Measurements from ENCODE around the gene MEGF8.

The MEGF8 gene

GRCh38 chr19:42389899-42390298, 64.5 kb downstream of the MEGF8 start, which contains the start of gene CNFN:
Gene CNFN (minus strand): TSS chr19:42390297. CDS start chr19:42389037, 1,260 bp downstream.
- DNase-seq (ENCODE audit: low spot score in 2 of 2) (no peak), ATAC-seq (no peak)
- no peaks in the 10 kb centered on the region for H3K36me3 Mint-ChIP-seq
- H3K9me3 Mint-ChIP-seq = no peaks in the 10 kb centered on the region
- peaks cover 12% of the 10 kb centered on the region for H3K4me1 Mint-ChIP-seq
- H3K4me3 Mint-ChIP-seq = no peak within 1 kb of the TSS
- H3K27ac Mint-ChIP-seq = no peak within 1 kb of the TSS

GRCh38 chr19:42392165-42392564, 66.7 kb downstream of the MEGF8 start:
- DNase-seq (ENCODE audit: low spot score in 2 of 2) = no peak
- Mint-ChIP-seq H3K4me1 (peaks cover 18% of the 10 kb centered on the region), H3K36me3 (peaks cover 5% of the 10 kb centered on the region), H3K27ac (no peak overlapping the region), H3K4me3 (no peak overlapping the region), H3K9me3 (no peaks in the 10 kb centered on the region)
- no peak for ATAC-seq

GRCh38 chr19:42394751-42395150, 69.3 kb downstream of the MEGF8 start:
- DNase-seq (ENCODE audit: low spot score in 2 of 2) (no peak), ATAC-seq (no peak)
- peaks cover 13% of the 10 kb centered on the region for H3K36me3 Mint-ChIP-seq
- H3K4me1 Mint-ChIP-seq = peaks cover 36% of the 10 kb centered on the region
- H3K4me3 Mint-ChIP-seq = no peak overlapping the region
- no peaks in the 10 kb centered on the region for H3K9me3 Mint-ChIP-seq
- H3K27ac Mint-ChIP-seq = no peak overlapping the region

- peaks cover 13% of the 10 kb centered on the region for H3K36me3 Mint-ChIP-seq
- H3K9me3 Mint-ChIP-seq = no peaks in the 10 kb centered on the region
- peak overlapping the region; percentile 99 for H3K27ac Mint-ChIP-seq
- peak overlapping the region; percentile 85 for H3K4me3 Mint-ChIP-seq
- DNase-seq (ENCODE audit: low spot score in 2 of 2) = peak; percentile 99 to 100
- peaks cover 48% of the 10 kb centered on the region for H3K4me1 Mint-ChIP-seq
- peak; percentile 98 for ATAC-seq
Measured at GRCh38 chr19:42396381-42397262, 71.2 kb downstream of the MEGF8 start.

- Mint-ChIP-seq H3K4me1 (peaks cover 57% of the 10 kb centered on the region), H3K36me3 (peaks cover 21% of the 10 kb centered on the region), H3K27ac (peak overlapping the region; percentile 99), H3K4me3 (peak overlapping the region; percentile 85), H3K9me3 (no peaks in the 10 kb centered on the region)
- no peak for DNase-seq (ENCODE audit: low spot score in 2 of 2)
- ATAC-seq = no peak
Measured at GRCh38 chr19:42397263-42398166, 72.1 kb downstream of the MEGF8 start.

- H3K4me3 Mint-ChIP-seq = peak overlapping the region; percentile 4
- ATAC-seq = no peak
- H3K4me1 Mint-ChIP-seq = peaks cover 62% of the 10 kb centered on the region
- H3K36me3 Mint-ChIP-seq = peaks cover 45% of the 10 kb centered on the region
- no peaks in the 10 kb centered on the region for H3K9me3 Mint-ChIP-seq
- peak overlapping the region; percentile 87 for H3K27ac Mint-ChIP-seq
- DNase-seq (ENCODE audit: low spot score in 2 of 2) = no peak
Measured at GRCh38 chr19:42400404-42400803, 75.0 kb downstream of the MEGF8 start.

- Mint-ChIP-seq H3K36me3 (peaks cover 47% of the 10 kb centered on the region), H3K9me3 (no peaks in the 10 kb centered on the region), H3K27ac (peak overlapping the region; percentile 87), H3K4me3 (peak overlapping the region; percentile 74), H3K4me1 (peaks cover 55% of the 10 kb centered on the region)
- peak; percentile 72 for ATAC-seq
- DNase-seq (ENCODE audit: low spot score in 2 of 2) = peak; percentile 55 to 87
Measured at GRCh38 chr19:42401365-42402303, 76.2 kb downstream of the MEGF8 start.

GRCh38 chr19:42402376-42403116, 77.1 kb downstream of the MEGF8 start:
- Mint-ChIP-seq H3K4me3 (peak overlapping the region; percentile 74), H3K9me3 (no peaks in the 10 kb centered on the region), H3K36me3 (peaks cover 50% of the 10 kb centered on the region), H3K27ac (peak overlapping the region; percentile 87), H3K4me1 (peaks cover 48% of the 10 kb centered on the region)
- ATAC-seq (no peak), DNase-seq (ENCODE audit: low spot score in 2 of 2) (no peak)

- H3K27ac Mint-ChIP-seq = no peak overlapping the region
- DNase-seq (ENCODE audit: low spot score in 2 of 2) (no peak), ATAC-seq (no peak)
- H3K4me3 Mint-ChIP-seq = no peak overlapping the region
- peaks cover 51% of the 10 kb centered on the region for H3K4me1 Mint-ChIP-seq
- H3K9me3 Mint-ChIP-seq = no peaks in the 10 kb centered on the region
- H3K36me3 Mint-ChIP-seq = peaks cover 55% of the 10 kb centered on the region
Measured at GRCh38 chr19:42403586-42403985, 78.2 kb downstream of the MEGF8 start.

GRCh38 chr19:42406111-42406510, 80.7 kb downstream of the MEGF8 start:
- Mint-ChIP-seq H3K27ac (peak overlapping the region; percentile 71), H3K36me3 (peaks cover 63% of the 10 kb centered on the region), H3K4me3 (no peak overlapping the region), H3K4me1 (peaks cover 40% of the 10 kb centered on the region), H3K9me3 (no peaks in the 10 kb centered on the region)
- ATAC-seq = no peak
- DNase-seq (ENCODE audit: low spot score in 2 of 2) = no peak

- Mint-ChIP-seq H3K36me3 (peaks cover 60% of the 10 kb centered on the region), H3K9me3 (no peaks in the 10 kb centered on the region), H3K4me3 (no peak overlapping the region), H3K27ac (peak overlapping the region; percentile 71), H3K4me1 (peaks cover 42% of the 10 kb centered on the region)
- DNase-seq (ENCODE audit: low spot score in 2 of 2) = no peak
- no peak for ATAC-seq
Measured at GRCh38 chr19:42407085-42407815, 81.8 kb downstream of the MEGF8 start.

- Mint-ChIP-seq H3K36me3 (peaks cover 55% of the 10 kb centered on the region), H3K27ac (peak overlapping the region; percentile 88), H3K4me1 (peaks cover 38% of the 10 kb centered on the region), H3K4me3 (no peak overlapping the region), H3K9me3 (no peaks in the 10 kb centered on the region)
- no peak for ATAC-seq
- no peak for DNase-seq (ENCODE audit: low spot score in 2 of 2)
Measured at GRCh38 chr19:42407816-42408175, 82.4 kb downstream of the MEGF8 start.

- no peak for DNase-seq (ENCODE audit: low spot score in 2 of 2)
- Mint-ChIP-seq H3K9me3 (no peaks in the 10 kb centered on the region), H3K27ac (peak overlapping the region; percentile 88), H3K36me3 (peaks cover 50% of the 10 kb centered on the region), H3K4me1 (peaks cover 35% of the 10 kb centered on the region), H3K4me3 (no peak overlapping the region)
- ATAC-seq = no peak
Measured at GRCh38 chr19:42409477-42409876, 84.0 kb downstream of the MEGF8 start.
